H9 (cell line): ENCODE measurements around the gene EPPIN. TPM values are rescaled to one million over a fixed set of nuclear protein-coding genes. Genes with fewer than 3 reads are reported as not detected.

Source experiments
- DNase-seq: peaks from one replicate; pipeline ENCODE4 v3.0.0-alpha.2; 2017
- H2AFZ ChIP-seq: one replicate; pipeline ENCODE4 v1.6.1; 2013; ENCODE audit warnings: mild to moderate bottlenecking, low read length, control low read depth, moderate library complexity
- H2AK5ac ChIP-seq: 2 replicates; pipeline ENCODE4 v1.6.1; 2013; ENCODE audit warnings: low read length, control low read depth, mixed read lengths; ENCODE audit not compliant: insufficient read length
- H2BK120ac ChIP-seq: one replicate; pipeline ENCODE4 v1.6.1; 2013; ENCODE audit warnings: low read depth, mild to moderate bottlenecking, low read length, control low read depth, inconsistent platforms; ENCODE audit not compliant: poor library complexity, severe bottlenecking
- H2BK12ac ChIP-seq: 2 replicates; pipeline ENCODE4 v1.6.1; 2013; ENCODE audit warnings: low read length, control low read depth, mixed read lengths, low read depth; ENCODE audit not compliant: insufficient read length
- H2BK15ac ChIP-seq: 2 replicates; pipeline ENCODE4 v1.6.1; 2013; ENCODE audit warnings: low read depth, low read length, control low read depth
- H2BK20ac ChIP-seq: one replicate; pipeline ENCODE4 v1.6.1; 2013; ENCODE audit warnings: low read depth, mild to moderate bottlenecking, low read length, control low read depth, inconsistent platforms; ENCODE audit not compliant: poor library complexity, severe bottlenecking
- H2BK5ac ChIP-seq: 2 replicates; pipeline ENCODE4 v1.6.1; 2013; ENCODE audit warnings: low read length, control low read depth, mixed read lengths; ENCODE audit not compliant: insufficient read length
- H3K14ac ChIP-seq: 2 replicates; pipeline ENCODE4 v1.6.1; 2013; ENCODE audit warnings: low read length, control low read depth; ENCODE audit not compliant: insufficient read depth
- H3K18ac ChIP-seq: 2 replicates; pipeline ENCODE4 v1.6.1; 2013; ENCODE audit warnings: low read depth, mild to moderate bottlenecking, mixed read lengths, low read length, control low read depth; ENCODE audit not compliant: insufficient read length
- H3K23ac ChIP-seq: 2 replicates; pipeline ENCODE4 v1.6.1; 2013; ENCODE audit warnings: low read length, control low read depth, mixed read lengths, low read depth; ENCODE audit not compliant: insufficient read length
- H3K23me2 ChIP-seq: 2 replicates; pipeline ENCODE4 v1.6.1; 2013; ENCODE audit warnings: low read depth, mild to moderate bottlenecking, mixed read lengths, low read length, control low read depth; ENCODE audit not compliant: insufficient read length, poor library complexity, severe bottlenecking
- H3K27ac ChIP-seq: 2 replicates; pipeline ENCODE4 v1.5.1; 2013; ENCODE audit warnings: low read length, control low read depth, mixed read lengths, low read depth; ENCODE audit not compliant: insufficient read length
- H3K27me3 ChIP-seq: 2 replicates; pipeline ENCODE4 v1.6.1; 2013; ENCODE audit warnings: low read length, control low read depth, inconsistent platforms; ENCODE audit not compliant: insufficient read depth
- H3K4ac ChIP-seq: 2 replicates; pipeline ENCODE4 v1.6.1; 2013; ENCODE audit warnings: low read depth, mild to moderate bottlenecking, control low read depth, inconsistent platforms, low read length, moderate library complexity
- H3K4me1 ChIP-seq: 2 replicates; pipeline ENCODE4 v1.6.1; 2013; ENCODE audit warnings: low read length, control low read depth, inconsistent platforms; ENCODE audit not compliant: insufficient read depth
- H3K4me2 ChIP-seq: 2 replicates; pipeline ENCODE4 v1.6.1; 2013; ENCODE audit warnings: low read length, control low read depth, mixed read lengths; ENCODE audit not compliant: insufficient read length, insufficient read depth
- H3K56ac ChIP-seq: 2 replicates; pipeline ENCODE4 v1.6.1; 2013; ENCODE audit warnings: low read depth, mild to moderate bottlenecking, mixed read lengths, low read length, control low read depth; ENCODE audit not compliant: insufficient read length
- H3K79me1 ChIP-seq: 2 replicates; pipeline ENCODE4 v1.6.1; 2013; ENCODE audit warnings: low read depth, mild to moderate bottlenecking, moderate library complexity, low read length, control low read depth, inconsistent platforms; ENCODE audit not compliant: insufficient read depth, poor library complexity, severe bottlenecking
- H3K79me2 ChIP-seq: 2 replicates; pipeline ENCODE4 v1.6.1; 2013; ENCODE audit warnings: low read length, control low read depth, inconsistent platforms; ENCODE audit not compliant: insufficient read depth
- H3K9ac ChIP-seq: 2 replicates; pipeline ENCODE4 v1.6.1; 2013; ENCODE audit warnings: low read length, control low read depth, mixed read lengths; ENCODE audit not compliant: insufficient read length; ENCODE audit errors: extremely low read depth
- H3K9me3 ChIP-seq: one replicate; pipeline ENCODE4 v1.6.1; 2013; ENCODE audit warnings: low read depth, low read length, inconsistent platforms; ENCODE audit not compliant: control insufficient read depth
- H3T11ph ChIP-seq: one replicate; pipeline ENCODE4 v1.6.1; 2013; ENCODE audit warnings: mild to moderate bottlenecking, low read length, control low read depth, inconsistent platforms
- H4K20me1 ChIP-seq: one replicate; pipeline ENCODE4 v1.6.1; 2013; ENCODE audit not compliant: control insufficient read depth, insufficient read length, insufficient read depth
- H4K5ac ChIP-seq: 2 replicates; pipeline ENCODE4 v1.6.1; 2013; ENCODE audit warnings: low read depth, mild to moderate bottlenecking, mixed read lengths, low read length, control low read depth; ENCODE audit not compliant: insufficient read length
- H4K8ac ChIP-seq: replicated peaks from 2 replicates; pipeline ENCODE4 v1.6.1; 2013; ENCODE audit warnings: low read length, control low read depth, mixed read lengths, low read depth; ENCODE audit not compliant: insufficient read length
- H4K91ac ChIP-seq: 2 replicates; pipeline ENCODE4 v1.6.1; 2013; ENCODE audit warnings: low read depth, mild to moderate bottlenecking, moderate library complexity, mixed read lengths, low read length, control low read depth; ENCODE audit not compliant: insufficient read length
- H3K27ac Mint-ChIP-seq, 3 experiments: 2 replicates in 2 of 3; 3 replicates in 1 of 3; pipeline ENCODE4 v1.8.0; 2020 to 2021; ENCODE audit warnings: mixed read lengths in 3 of 3, mild to moderate bottlenecking in 1 of 3, moderate library complexity in 1 of 3
- H3K27me3 Mint-ChIP-seq: 2 replicates; pipeline ENCODE4 v1.8.0; 2021; ENCODE audit warnings: low read depth, mild to moderate bottlenecking, moderate library complexity, mixed read lengths
- H3K36me3 Mint-ChIP-seq, 3 experiments: 2 replicates in 2 of 3; 3 replicates in 1 of 3; pipeline ENCODE4 v1.8.0; 2020 to 2021; ENCODE audit warnings: low read depth in 3 of 3, mixed read lengths in 3 of 3; ENCODE audit not compliant: insufficient read depth in 1 of 3
- H3K4me1 Mint-ChIP-seq, 2 experiments: 2 replicates each; pipeline ENCODE4 v1.8.0; 2020; ENCODE audit warnings: mixed read lengths in 2 of 2
- H3K4me3 Mint-ChIP-seq, 2 experiments: 2 replicates in 1 of 2; 3 replicates in 1 of 2; pipeline ENCODE4 v1.8.0; 2020 to 2021; ENCODE audit warnings: mild to moderate bottlenecking in 2 of 2, mixed read lengths in 2 of 2, moderate library complexity in 1 of 2
- H3K9me3 Mint-ChIP-seq, 2 experiments: 2 replicates in 1 of 2; 3 replicates in 1 of 2; pipeline ENCODE4 v1.8.0; 2020; ENCODE audit warnings: mild to moderate bottlenecking in 2 of 2, mixed read lengths in 2 of 2, moderate library complexity in 1 of 2
- CTCF ChIP-seq: fragments of 200-600 bp; sonication (generic); conservative IDR thresholded peaks from 3 replicates; pipeline ENCODE4 v1.8.0; 2021; ENCODE audit warnings: antibody characterized with exemption, mild to moderate bottlenecking
- WGBS: extraction: QIAGEN DNeasy Blood & Tissue Kit; methylation state at CpG from one replicate; pipeline ENCODE4 v1.1.7; 2013; ENCODE audit warnings: missing lambda C conversion rate, low lambda C conversion rate, mixed read lengths; ENCODE audit not compliant: insufficient read length; ENCODE audit errors: extremely low coverage; 5-methylcytosine and 5-hydroxymethylcytosine counted together
- total RNA-seq: library from RNA; stranded (reverse); gene quantifications from 2 replicates; pipeline ENCODE4 v1.2.1, GENCODE V29; 2021

EPPIN gene
- total RNA-seq, 1 experiment from 2014 or later: not detected

- peaks cover 2% of the 10 kb centered on the region in 2 experiments; a peak in 1 of 4 replicates for H3K4me1 Mint-ChIP-seq
- Histone ChIP-seq H2BK15ac (no peak overlapping the region), H3K79me2 (no peaks in the 10 kb centered on the region), H3K4ac (no peak overlapping the region), H2BK5ac (no peak overlapping the region), H2BK120ac (no peak overlapping the region), H3K56ac (no peak overlapping the region), H3K23ac (no peak overlapping the region), H3K27me3 (no peaks in the 10 kb centered on the region), H3K9me3 (no peaks in the 10 kb centered on the region), H3K23me2 (no peaks in the 10 kb centered on the region), H2AFZ (no peak overlapping the region), H3K4me1 (no peaks in the 10 kb centered on the region), H3K4me2 (no peak overlapping the region), H4K8ac (no peak overlapping the region), H2AK5ac (no peak overlapping the region), H4K5ac (no peak overlapping the region), H4K91ac (no peak overlapping the region), H2BK12ac (no peak overlapping the region), H3T11ph (no peak overlapping the region), H2BK20ac (no peak overlapping the region), H3K79me1 (no peaks in the 10 kb centered on the region), H3K27ac (no peak overlapping the region), H3K14ac (no peak overlapping the region), H4K20me1 (no peaks in the 10 kb centered on the region), H3K9ac (no peak overlapping the region), H3K18ac (no peak overlapping the region)
- no peak overlapping the region for H3K4me3 Mint-ChIP-seq
- H3K9me3 Mint-ChIP-seq: no peaks in the 10 kb centered on the region
- H3K36me3 Mint-ChIP-seq: no peaks in the 10 kb centered on the region
- no peaks in the 10 kb centered on the region; the same call in none of the 2 replicates for H3K27me3 Mint-ChIP-seq
- no peak for TF ChIP-seq CTCF
- no peak overlapping the region for H3K27ac Mint-ChIP-seq
- no peak for DNase-seq
- WGBS: no CpG with 5 or more reads among the region's 5 CpGs
Measured at GRCh38 chr20:45510242-45510862, 36.8 kb downstream of the EPPIN start.
